ENCODE results near the gene NBEA.

Gene NBEA

DNA sequence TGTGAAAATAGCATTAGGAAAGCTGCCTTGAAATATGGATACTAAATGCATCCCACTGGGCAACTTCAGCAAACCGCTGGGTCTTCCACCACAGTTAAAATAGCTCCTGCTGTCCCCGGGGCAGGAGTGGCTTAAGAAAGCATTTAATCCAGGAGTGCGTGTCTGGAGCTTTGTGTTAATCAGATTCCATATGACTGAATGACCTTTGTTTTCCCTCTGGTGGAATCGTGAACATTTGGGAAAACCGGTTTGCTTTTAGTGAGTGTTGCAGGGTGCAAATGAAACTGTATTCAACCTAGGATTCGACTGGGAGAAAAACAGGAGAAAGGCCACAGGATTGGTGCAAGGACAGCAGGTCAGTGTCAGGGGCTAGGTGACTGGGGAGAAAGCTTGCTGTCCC is 772.1 kb downstream of the NBEA start:
- TF ChIP-seq, protein P1, sequence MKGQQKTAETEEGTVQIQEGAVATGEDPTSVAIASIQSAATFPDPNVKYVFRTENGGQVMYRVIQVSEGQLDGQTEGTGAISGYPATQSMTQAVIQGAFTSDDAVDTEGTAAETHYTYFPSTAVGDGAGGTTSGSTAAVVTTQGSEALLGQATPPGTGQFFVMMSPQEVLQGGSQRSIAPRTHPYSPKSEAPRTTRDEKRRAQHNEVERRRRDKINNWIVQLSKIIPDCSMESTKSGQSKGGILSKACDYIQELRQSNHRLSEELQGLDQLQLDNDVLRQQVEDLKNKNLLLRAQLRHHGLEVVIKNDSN (IDR thresholded peaks at IDR 0.05), result no peak
- TF ChIP-seq CEBPB (IDR thresholded peaks at IDR 0.05), result no peak
- no peak for TF ChIP-seq MAX (IDR thresholded peaks at IDR 0.05)
- no peak for TF ChIP-seq ZBTB7A (IDR thresholded peaks at IDR 0.05; ENCODE audit: low read depth)
- no peak for TF ChIP-seq EGR1 (IDR thresholded peaks at IDR 0.05)
- no peak for TF ChIP-seq TEAD4 (IDR thresholded peaks at IDR 0.05)
- TF ChIP-seq FOXM1 (IDR thresholded peaks at IDR 0.05; ENCODE audit: borderline replicate concordance, low read depth), result no peak
- TF ChIP-seq NFIC (IDR thresholded peaks at IDR 0.05), result no peak
- TF ChIP-seq TCF12 (IDR thresholded peaks at IDR 0.05; ENCODE audit: low read depth), result no peak
- TF ChIP-seq, protein P2, sequence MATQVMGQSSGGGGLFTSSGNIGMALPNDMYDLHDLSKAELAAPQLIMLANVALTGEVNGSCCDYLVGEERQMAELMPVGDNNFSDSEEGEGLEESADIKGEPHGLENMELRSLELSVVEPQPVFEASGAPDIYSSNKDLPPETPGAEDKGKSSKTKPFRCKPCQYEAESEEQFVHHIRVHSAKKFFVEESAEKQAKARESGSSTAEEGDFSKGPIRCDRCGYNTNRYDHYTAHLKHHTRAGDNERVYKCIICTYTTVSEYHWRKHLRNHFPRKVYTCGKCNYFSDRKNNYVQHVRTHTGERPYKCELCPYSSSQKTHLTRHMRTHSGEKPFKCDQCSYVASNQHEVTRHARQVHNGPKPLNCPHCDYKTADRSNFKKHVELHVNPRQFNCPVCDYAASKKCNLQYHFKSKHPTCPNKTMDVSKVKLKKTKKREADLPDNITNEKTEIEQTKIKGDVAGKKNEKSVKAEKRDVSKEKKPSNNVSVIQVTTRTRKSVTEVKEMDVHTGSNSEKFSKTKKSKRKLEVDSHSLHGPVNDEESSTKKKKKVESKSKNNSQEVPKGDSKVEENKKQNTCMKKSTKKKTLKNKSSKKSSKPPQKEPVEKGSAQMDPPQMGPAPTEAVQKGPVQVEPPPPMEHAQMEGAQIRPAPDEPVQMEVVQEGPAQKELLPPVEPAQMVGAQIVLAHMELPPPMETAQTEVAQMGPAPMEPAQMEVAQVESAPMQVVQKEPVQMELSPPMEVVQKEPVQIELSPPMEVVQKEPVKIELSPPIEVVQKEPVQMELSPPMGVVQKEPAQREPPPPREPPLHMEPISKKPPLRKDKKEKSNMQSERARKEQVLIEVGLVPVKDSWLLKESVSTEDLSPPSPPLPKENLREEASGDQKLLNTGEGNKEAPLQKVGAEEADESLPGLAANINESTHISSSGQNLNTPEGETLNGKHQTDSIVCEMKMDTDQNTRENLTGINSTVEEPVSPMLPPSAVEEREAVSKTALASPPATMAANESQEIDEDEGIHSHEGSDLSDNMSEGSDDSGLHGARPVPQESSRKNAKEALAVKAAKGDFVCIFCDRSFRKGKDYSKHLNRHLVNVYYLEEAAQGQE (IDR thresholded peaks at IDR 0.05; ENCODE audit: low read depth), result no peak
- no peak for TF ChIP-seq EP300 (IDR thresholded peaks at IDR 0.05; ENCODE audit: borderline replicate concordance)
- no peak for TF ChIP-seq RAD21 (IDR thresholded peaks at IDR 0.05; ENCODE audit: low read depth)
- no peak for TF ChIP-seq TAF1 (IDR thresholded peaks at IDR 0.05; ENCODE audit: low read depth)

DNA sequence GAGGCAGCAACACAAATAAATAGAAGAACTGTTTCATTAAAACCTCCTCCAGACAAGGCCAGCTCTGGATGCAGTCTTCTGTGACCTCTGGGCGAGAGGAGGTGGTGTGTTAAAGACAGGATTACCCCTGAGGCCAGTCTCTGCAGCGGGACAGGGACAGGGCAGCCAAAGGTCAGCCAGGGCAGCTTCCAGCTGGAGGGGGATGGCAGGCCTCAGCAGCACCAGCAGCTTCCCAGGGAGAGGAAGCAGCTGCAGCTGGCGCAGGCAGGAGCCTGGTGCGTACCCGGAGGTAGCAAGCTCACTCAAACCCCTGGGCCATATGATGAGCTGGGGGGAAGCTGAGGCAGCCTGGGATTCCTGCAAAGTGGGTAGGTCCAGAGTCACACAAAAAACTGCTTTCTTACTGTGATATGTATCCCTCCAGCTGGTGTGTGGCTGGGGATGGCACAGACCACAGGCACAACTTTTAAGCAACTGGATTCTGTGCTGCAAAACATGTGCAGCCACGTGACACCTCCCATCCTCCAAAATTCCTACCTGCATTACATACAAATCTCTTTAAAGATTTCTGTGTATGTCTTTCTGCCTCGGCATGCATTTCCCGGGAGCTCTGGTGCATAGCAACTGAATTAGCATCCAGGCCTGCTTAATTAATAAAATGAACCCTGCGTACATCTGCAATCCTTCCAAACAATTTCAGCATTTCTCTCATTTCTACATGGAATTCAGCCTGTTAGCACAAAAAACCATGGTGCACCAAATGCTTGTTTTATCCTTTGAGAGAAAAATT is 772.7 kb downstream of the NBEA start:
- no peak for TF ChIP-seq ZBTB7A (IDR thresholded peaks at IDR 0.05; ENCODE audit: low read depth)
- TF ChIP-seq, protein P2 (IDR thresholded peaks at IDR 0.05; ENCODE audit: low read depth), result no peak
- TF ChIP-seq EGR1 (IDR thresholded peaks at IDR 0.05), result no peak
- TF ChIP-seq MAX (IDR thresholded peaks at IDR 0.05), result no peak
- TF ChIP-seq FOXM1 (IDR thresholded peaks at IDR 0.05; ENCODE audit: borderline replicate concordance, low read depth), result no peak
- no peak for TF ChIP-seq TEAD4 (IDR thresholded peaks at IDR 0.05)
- no peak for TF ChIP-seq RAD21 (IDR thresholded peaks at IDR 0.05; ENCODE audit: low read depth)

DNA sequence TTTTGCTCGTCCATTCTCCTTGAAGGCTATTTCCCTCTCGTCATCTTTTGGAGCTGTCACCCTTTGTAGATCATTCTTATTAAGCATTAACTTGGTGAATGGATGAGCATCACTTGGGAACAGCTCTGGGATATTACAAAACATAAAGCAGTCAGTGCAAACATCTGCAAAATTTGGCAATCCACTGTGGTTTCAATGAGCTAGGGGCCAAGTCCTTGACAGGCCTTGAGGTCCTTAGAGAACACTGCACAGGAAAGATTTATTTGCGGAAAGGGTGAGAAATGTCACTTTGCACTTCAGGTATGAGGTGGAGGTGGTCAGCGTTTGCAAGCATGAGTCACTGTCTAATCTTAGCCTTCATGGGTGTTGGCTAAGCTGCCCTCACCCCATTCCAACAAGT is 774.1 kb downstream of the NBEA start:
- TF ChIP-seq MAX (IDR thresholded peaks at IDR 0.05), result no peak
- no peak for TF ChIP-seq TEAD4 (IDR thresholded peaks at IDR 0.05)
- TF ChIP-seq CEBPB (IDR thresholded peaks at IDR 0.05), result no peak
- TF ChIP-seq EP300 (IDR thresholded peaks at IDR 0.05; ENCODE audit: borderline replicate concordance), result no peak
- TF ChIP-seq YY1 (IDR thresholded peaks at IDR 0.05; ENCODE audit: low read depth), result no peak
- no peak for TF ChIP-seq EGR1 (IDR thresholded peaks at IDR 0.05)
- TF ChIP-seq, protein P1 (IDR thresholded peaks at IDR 0.05), result no peak
- no peak for TF ChIP-seq ZBTB7A (IDR thresholded peaks at IDR 0.05; ENCODE audit: low read depth)
- TF ChIP-seq FOXM1 (IDR thresholded peaks at IDR 0.05; ENCODE audit: borderline replicate concordance, low read depth), result no peak
- TF ChIP-seq RAD21 (IDR thresholded peaks at IDR 0.05; ENCODE audit: low read depth), result no peak
- no peak for TF ChIP-seq TAF1 (IDR thresholded peaks at IDR 0.05; ENCODE audit: low read depth)
- TF ChIP-seq, protein P2 (IDR thresholded peaks at IDR 0.05; ENCODE audit: low read depth), result no peak
- no peak for TF ChIP-seq TCF12 (IDR thresholded peaks at IDR 0.05; ENCODE audit: low read depth)
- no peak for TF ChIP-seq NFIC (IDR thresholded peaks at IDR 0.05)
- no peak for TF ChIP-seq CREB1 (IDR thresholded peaks at IDR 0.05; ENCODE audit: low read depth)

DNA sequence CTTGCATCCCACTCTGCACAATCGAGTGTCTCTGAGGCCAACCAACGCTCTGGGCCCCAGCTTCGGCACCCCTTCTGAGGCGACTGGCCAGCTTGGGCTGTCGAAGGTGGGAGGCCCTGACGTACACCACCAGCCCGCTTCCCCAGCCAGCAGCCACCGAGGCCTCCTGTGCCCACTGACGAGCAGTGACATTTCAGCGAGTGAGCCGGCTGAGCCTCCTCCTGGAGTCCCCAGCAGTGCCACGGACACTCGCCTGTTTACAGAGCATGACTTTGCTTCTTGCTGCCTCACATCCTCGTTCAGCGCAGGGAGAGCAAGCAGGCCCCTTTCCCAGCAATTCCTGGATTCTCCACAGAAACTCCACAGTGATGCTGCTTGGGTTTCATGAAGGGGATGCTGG is 774.7 kb downstream of the NBEA start:
- TF ChIP-seq EP300 (IDR thresholded peaks at IDR 0.05; ENCODE audit: borderline replicate concordance) (no peak), YY1 (IDR thresholded peaks at IDR 0.05; ENCODE audit: low read depth) (no peak), TCF12 (IDR thresholded peaks at IDR 0.05; ENCODE audit: low read depth) (no peak), CREB1 (IDR thresholded peaks at IDR 0.05; ENCODE audit: low read depth) (no peak), RAD21 (IDR thresholded peaks at IDR 0.05; ENCODE audit: low read depth) (no peak), NFIC (IDR thresholded peaks at IDR 0.05) (no peak), ZBTB7A (IDR thresholded peaks at IDR 0.05; ENCODE audit: low read depth) (no peak), FOXM1 (IDR thresholded peaks at IDR 0.05; ENCODE audit: borderline replicate concordance, low read depth) (no peak), CEBPB (IDR thresholded peaks at IDR 0.05) (no peak), TEAD4 (IDR thresholded peaks at IDR 0.05) (no peak), MAX (IDR thresholded peaks at IDR 0.05) (no peak), EGR1 (IDR thresholded peaks at IDR 0.05) (no peak), TAF1 (IDR thresholded peaks at IDR 0.05; ENCODE audit: low read depth) (no peak)
- TF ChIP-seq, protein P2 (IDR thresholded peaks at IDR 0.05; ENCODE audit: low read depth), result no peak
- TF ChIP-seq, protein P1 (IDR thresholded peaks at IDR 0.05), result no peak

All from Ishikawa (cell line).